Pancreas (tissue), 10 donors: ENCODE measurements around the gene PCP4. TPM values are rescaled to one million over a fixed set of nuclear protein-coding genes. Genes with fewer than 3 reads are reported as not detected.

Source experiments
- ATAC-seq, 4 donors: fragments of 200-7000 bp; cut with Tn5 transposase; one replicate each; pipeline versions ENCODE4 v1.8.0 to v1.9.1; 2020; ENCODE audit warnings: mild to moderate bottlenecking in 4 of 4, moderate library complexity in 4 of 4
- DNase-seq, 6 donors: peaks; one replicate each; pipeline ENCODE4 v3.0.0-alpha.2; 2020
- FAIRE-seq: peaks from 2 replicates; lab custom pipeline; 2012; peaks lifted over from hg19 to GRCh38; lab: Jason Lieb, UNC
- H3K27ac ChIP-seq, 4 donors: fragments of 200-600 bp; sonication (generic); 1 replicate in 3 of 4; 2 replicates in 1 of 4; pipeline versions ENCODE4 v1.5.0 to v1.8.0; 2020
- H3K27me3 ChIP-seq, 4 donors: fragments of 200-600 bp; one replicate each; pipeline ENCODE4 v1.8.0; 2021
- H3K36me3 ChIP-seq, 3 donors: fragments of 200-600 bp; sonication (generic) in 1 of 3; one replicate each; pipeline versions ENCODE4 v1.5.0 to v1.8.0; 2020 to 2021
- H3K4me1 ChIP-seq, 3 donors: fragments of 200-600 bp; one replicate each; pipeline ENCODE4 v1.8.0; 2021
- H3K4me3 ChIP-seq, 4 donors: fragments of 200-600 bp; sonication (generic) in 2 of 4; one replicate each; pipeline versions ENCODE4 v1.5.0 to v1.8.0; 2020 to 2021
- H3K9me3 ChIP-seq, 4 donors: fragments of 200-600 bp; one replicate each; pipeline ENCODE4 v1.8.0; 2021
- CTCF ChIP-seq, 4 donors: fragments of 200-600 bp; sonication (generic) in 3 of 4; IDR thresholded peaks; one replicate each; pipeline versions ENCODE4 v1.5.0 to v1.8.0; 2021; ENCODE audit warnings: antibody characterized with exemption in 4 of 4
- WGBS, 2 donors: extraction: QIAGEN DNeasy Blood & Tissue Kit; methylation state at CpG; one replicate each; pipeline ENCODE4 v1.1.7; 2013; 5-methylcytosine and 5-hydroxymethylcytosine counted together
- intact Hi-C, 3 donors: fragments of 100-400 bp; cut with DNase I; formaldehyde crosslinking; loops; one replicate each; pipeline versions ENCODE4 v1.11.1 to v1.14.2; 2022
- polyA plus RNA-seq, 2 donors: library from polyadenylated mRNA; stranded (reverse); fragments of 200-250 nt; gene quantifications; one replicate each; pipeline ENCODE4 v1.2.3, GENCODE V29; 2013
- total RNA-seq, 6 donors: library from RNA; stranded (reverse); fragmentation: NEBNext Ultra II Directional in 4 of 6; extraction: Animal tissue kit (Norgen Biotek cat#: 25700) in 4 of 6; gene quantifications; one replicate each; pipeline versions ENCODE4 v1.2.1 to v1.2.4, GENCODE V29; 2021 to 2023
- donor health status: healthy with polysubstance abuse.
- donor health status: DM: no; HTN: no; CAD: no; lungs with moderate emphysema.
- donor health status: DM: no; HTN: no; CAD: no.
- donor health status: control.
- donor health status: control.
- donor health status: Bipolar disorder and iron deficiency.
- donor health status: DM: yes; HTN: yes; CAD: no.
- donor health status: DM: no; HTN: no; CAD: no.
- donor health status: DM: no; HTN: no; CAD: no.
- donor health status: DM: yes; HTN: yes; CAD: no.

PCP4 gene
- total and polyA plus RNA-seq, 8 donors = 0.92 to 47.1 (median 3.4) TPM

- H3K27me3 ChIP-seq = no peaks in the 10 kb centered on the region
- H3K4me1 ChIP-seq = no peaks in the 10 kb centered on the region
- no peak for TF ChIP-seq CTCF (IDR thresholded peaks at IDR 0.05)
- H3K4me3 ChIP-seq = no peak overlapping the region
- DNase-seq (no peak), FAIRE-seq (no peak), ATAC-seq (no peak)
- no peaks in the 10 kb centered on the region for H3K9me3 ChIP-seq
- intact Hi-C loops = no loop called here
- 46 to 70% methylated on average over 4 of the region's 4 CpGs for WGBS, 2 donors
- H3K27ac ChIP-seq = no peak overlapping the region
- H3K36me3 ChIP-seq = no peaks in the 10 kb centered on the region
These were observed 32.7 kb upstream of the PCP4 start for GRCh38 chr21:39834543-39834942.

GRCh38 chr21:39837861-39838359 lies 29.3 kb upstream of the PCP4 start:
- TF ChIP-seq CTCF (IDR thresholded peaks at IDR 0.05) = no peak
- 34 to 39% methylated on average over 4 of the region's 4 CpGs for WGBS, 2 donors
- FAIRE-seq = no peak

GRCh38 chr21:39840373-39841097 lies 26.7 kb upstream of the PCP4 start:
- no peaks in the 10 kb centered on the region for H3K9me3 ChIP-seq
- no peak for FAIRE-seq
- no peak for ATAC-seq
- H3K4me1 ChIP-seq = no peaks in the 10 kb centered on the region
- 60 to 68% methylated on average over 22 of the region's 22 CpGs for WGBS, 2 donors
- H3K36me3 ChIP-seq = no peaks in the 10 kb centered on the region
- intact Hi-C loops = no loop called here
- H3K27ac ChIP-seq = no peak overlapping the region
- no peaks in the 10 kb centered on the region for H3K27me3 ChIP-seq
- no peak for TF ChIP-seq CTCF (IDR thresholded peaks at IDR 0.05)
- H3K4me3 ChIP-seq = no peak overlapping the region
- no peak for DNase-seq

More at GRCh38 chr21:39837861-39838359, 29.3 kb upstream of the PCP4 start:
- Histone ChIP-seq H3K9me3 (no peaks in the 10 kb centered on the region), H3K27ac (no peak overlapping the region), H3K4me1 (no peaks in the 10 kb centered on the region), H3K36me3 (no peaks in the 10 kb centered on the region), H3K27me3 (no peaks in the 10 kb centered on the region), H3K4me3 (no peak overlapping the region)
- intact Hi-C loops = no loop called here
- no peak for ATAC-seq
- no peak for DNase-seq

GRCh38 chr21:39842741-39843459 lies 24.3 kb upstream of the PCP4 start:
- DNase-seq = no peak
- no peaks in the 10 kb centered on the region for H3K4me1 ChIP-seq

More at GRCh38 chr21:39842741-39843459, 24.3 kb upstream of the PCP4 start:
- intact Hi-C loops = no loop called here
- no peak for ATAC-seq
- no peak for FAIRE-seq
- TF ChIP-seq CTCF (IDR thresholded peaks at IDR 0.05) = no peak
- Histone ChIP-seq H3K27ac (no peak overlapping the region), H3K4me3 (no peak overlapping the region), H3K9me3 (no peaks in the 10 kb centered on the region), H3K36me3 (no peaks in the 10 kb centered on the region), H3K27me3 (no peaks in the 10 kb centered on the region)
- 71 to 76% methylated on average over 14 of the region's 14 CpGs for WGBS, 2 donors
